ENCODE data around the gene B4GALT2. TPM values are rescaled to one million over a fixed set of nuclear protein-coding genes. Genes with fewer than 3 reads are reported as not detected.

B4GALT2 gene
- total RNA-seq, 6 donors from 2014 or later = 11.5 to 33.0 (median 18.1) TPM

DNA sequence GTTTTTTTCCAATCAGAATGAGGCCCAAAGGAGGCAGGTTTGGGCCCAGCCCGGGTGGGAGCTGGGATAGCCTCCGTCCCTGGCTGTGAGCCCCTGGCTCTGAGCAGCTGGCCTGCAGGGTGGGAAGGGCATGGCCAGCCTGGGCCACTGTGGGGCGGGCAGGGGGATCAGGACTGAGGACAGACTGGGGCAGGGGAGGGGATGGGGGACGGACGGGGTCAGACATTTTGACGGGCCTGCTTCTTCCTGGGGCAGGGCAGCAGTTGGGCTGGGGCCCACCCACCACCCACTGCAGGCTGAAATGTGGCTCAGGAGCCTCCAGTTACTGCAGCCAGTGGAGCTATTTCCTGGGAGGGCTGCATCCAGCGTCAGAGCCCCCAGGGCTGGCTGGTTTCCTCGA is 54.7 kb downstream of the B4GALT2 start:
- H3K27me3 ChIP-seq = no peaks in the 10 kb centered on the region
- WGBS, 2 donors = 60 to 71% methylated on average over 2 to 7 of the region's 8 CpGs
- H3K4me1 ChIP-seq = peaks cover 20 to 43% (median 36%) of the 10 kb centered on the region in 4 donors
- H3K9me3 ChIP-seq = no peaks in the 10 kb centered on the region
- DNase-seq (peak in 1 of 2 donors; percentile 67), ATAC-seq (ENCODE audit: low FRiP score in 2 of 2) (no peak)
- TF ChIP-seq POLR2A (IDR thresholded peaks at IDR 0.05) = no peak
- TF ChIP-seq EP300 (IDR thresholded peaks at IDR 0.05) = no peak
- no peak for TF ChIP-seq POLR2AphosphoS5 (IDR thresholded peaks at IDR 0.05)
- no peaks in the 10 kb centered on the region for H3K36me3 ChIP-seq
- no peak overlapping the region for H3K27ac ChIP-seq
- H3K4me3 ChIP-seq = no peak overlapping the region

GRCh38 chr1:44034423-44034822 is 55.4 kb downstream of the B4GALT2 start:
- Histone ChIP-seq H3K27ac (no peak overlapping the region), H3K9me3 (no peaks in the 10 kb centered on the region), H3K36me3 (no peaks in the 10 kb centered on the region), H3K27me3 (no peaks in the 10 kb centered on the region), H3K4me3 (no peak overlapping the region), H3K4me1 (peaks cover 13 to 36% (median 30%) of the 10 kb centered on the region in 4 donors)
- DNase-seq = no peak
- 82 to 89% methylated on average over 2 to 4 of the region's 4 CpGs for WGBS, 2 donors
- TF ChIP-seq POLR2AphosphoS5 (IDR thresholded peaks at IDR 0.05) = no peak
- no peak for TF ChIP-seq EP300 (IDR thresholded peaks at IDR 0.05)
- TF ChIP-seq CTCF (IDR thresholded peaks at IDR 0.05) = no peak
- TF ChIP-seq POLR2A (IDR thresholded peaks at IDR 0.05) = no peak
- ATAC-seq (ENCODE audit: low FRiP score in 2 of 2) = no peak

GRCh38 chr1:44034976-44035716 is 56.1 kb downstream of the B4GALT2 start:
- H3K4me3 ChIP-seq = no peak overlapping the region
- WGBS, 2 donors = 82 to 85% methylated on average over 10 to 11 of the region's 11 CpGs
- no peaks in the 10 kb centered on the region for H3K9me3 ChIP-seq
- no peaks in the 10 kb centered on the region for H3K36me3 ChIP-seq
- peak overlapping the region in 3 of 4 donors; percentile 8 to 65 (median 37) for H3K27ac ChIP-seq
- ATAC-seq (ENCODE audit: low FRiP score in 2 of 2) (no peak), DNase-seq (no peak)
- no peak for TF ChIP-seq CTCF (IDR thresholded peaks at IDR 0.05)
- peaks cover 12 to 33% (median 27%) of the 10 kb centered on the region in 4 donors for H3K4me1 ChIP-seq
- H3K27me3 ChIP-seq = no peaks in the 10 kb centered on the region

DNA sequence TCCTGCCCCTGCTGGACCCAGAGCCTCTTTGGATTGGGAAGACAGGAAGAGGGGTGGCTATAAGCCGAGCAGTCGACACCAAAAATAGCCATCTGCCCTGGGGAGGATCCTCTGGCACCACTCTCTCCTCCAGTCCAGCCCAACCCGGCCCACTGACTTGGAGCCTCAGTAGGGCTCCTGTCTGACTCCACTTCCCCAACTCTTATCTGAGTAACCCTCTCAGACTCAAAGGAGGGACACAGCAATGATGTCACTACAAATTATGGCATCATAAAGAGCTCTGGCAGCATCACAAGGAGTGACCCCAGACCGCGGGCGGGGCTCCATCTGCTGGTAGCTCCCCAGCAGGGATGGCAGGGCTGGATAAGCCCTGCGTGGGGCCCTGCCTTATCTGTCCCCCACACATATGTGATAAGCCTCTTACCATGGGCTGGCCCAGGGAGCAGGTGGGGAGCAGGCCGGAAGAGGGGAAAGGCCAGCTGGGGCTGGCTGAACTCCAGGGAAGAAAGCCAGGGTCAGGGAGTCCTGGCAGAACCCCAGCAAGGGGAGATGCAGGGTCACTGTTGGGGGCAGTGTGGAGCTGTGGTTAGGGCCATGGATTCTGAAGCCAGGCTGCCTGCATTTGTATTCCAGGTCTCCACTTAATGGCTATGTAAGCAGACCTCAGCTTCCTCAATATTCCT is 56.9 kb downstream of the B4GALT2 start:
- no peak overlapping the region for H3K4me3 ChIP-seq
- H3K36me3 ChIP-seq = no peaks in the 10 kb centered on the region
- H3K27me3 ChIP-seq = no peaks in the 10 kb centered on the region
- TF ChIP-seq CTCF (IDR thresholded peaks at IDR 0.05) (no peak), POLR2AphosphoS5 (IDR thresholded peaks at IDR 0.05) (no peak), EP300 (IDR thresholded peaks at IDR 0.05) (no peak), POLR2A (IDR thresholded peaks at IDR 0.05) (no peak)
- DNase-seq (peak in 1 of 2 donors; percentile 65), ATAC-seq (ENCODE audit: low FRiP score in 2 of 2) (peak; percentile 5 to 36)
- peaks cover 12 to 28% (median 24%) of the 10 kb centered on the region in 4 donors for H3K4me1 ChIP-seq
- H3K27ac ChIP-seq = peak overlapping the region; percentile 10 to 65 (median 26)
- WGBS, 2 donors = 56 to 58% methylated on average over 3 to 7 of the region's 8 CpGs
- H3K9me3 ChIP-seq = no peaks in the 10 kb centered on the region

GRCh38 chr1:44036409-44037139 is 57.6 kb downstream of the B4GALT2 start:
- Histone ChIP-seq H3K36me3 (no peaks in the 10 kb centered on the region), H3K27me3 (no peaks in the 10 kb centered on the region), H3K9me3 (no peaks in the 10 kb centered on the region), H3K4me1 (peaks cover 12 to 21% (median 17%) of the 10 kb centered on the region in 4 donors), H3K27ac (peak overlapping the region; percentile 10 to 65 (median 26)), H3K4me3 (no peak overlapping the region)
- peak; percentile 76 to 77 for ATAC-seq (ENCODE audit: low FRiP score in 2 of 2)
- DNase-seq = peak in 1 of 2 donors; percentile 71
- TF ChIP-seq CTCF (IDR thresholded peaks at IDR 0.05) (peak; percentile 66 to 88 (median 82)), POLR2AphosphoS5 (IDR thresholded peaks at IDR 0.05) (no peak)
- WGBS, 2 donors = 20 to 23% methylated on average over 6 of the region's 6 CpGs

Measured in upper lobe of left lung (tissue), 6 donors.